ENCODE data around the gene SVOPL.
A peak's percentile ranks its signal among the peaks of the same experiment; 100 is the strongest.

Gene SVOPL

DNA sequence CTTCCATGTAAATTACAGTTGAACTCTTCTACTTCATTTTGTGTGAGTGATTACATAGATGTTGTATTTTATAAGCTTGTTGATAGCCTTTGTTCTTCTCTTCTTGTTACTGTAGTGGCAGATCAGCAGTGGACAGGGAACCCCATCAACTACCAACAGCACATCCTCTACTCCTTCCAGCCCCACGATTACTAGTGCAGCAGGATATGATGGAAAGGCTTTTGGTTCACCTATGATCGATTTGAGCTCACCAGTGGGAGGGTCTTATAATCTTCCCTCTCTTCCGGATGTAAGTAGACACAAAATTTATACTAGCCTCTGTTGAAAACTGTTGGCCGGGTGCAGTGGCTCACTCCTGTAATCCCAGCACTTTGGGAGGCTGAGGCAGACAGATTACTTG, 130.4 kb downstream of the SVOPL start:
- no CpG with 5 or more reads among the region's 4 CpGs for WGBS (ENCODE audit: extremely low coverage, insufficient coverage, insufficient read length)
- no peak overlapping the region for H4K12ac ChIP-seq (ENCODE audit: low read depth, low read length)

DNA sequence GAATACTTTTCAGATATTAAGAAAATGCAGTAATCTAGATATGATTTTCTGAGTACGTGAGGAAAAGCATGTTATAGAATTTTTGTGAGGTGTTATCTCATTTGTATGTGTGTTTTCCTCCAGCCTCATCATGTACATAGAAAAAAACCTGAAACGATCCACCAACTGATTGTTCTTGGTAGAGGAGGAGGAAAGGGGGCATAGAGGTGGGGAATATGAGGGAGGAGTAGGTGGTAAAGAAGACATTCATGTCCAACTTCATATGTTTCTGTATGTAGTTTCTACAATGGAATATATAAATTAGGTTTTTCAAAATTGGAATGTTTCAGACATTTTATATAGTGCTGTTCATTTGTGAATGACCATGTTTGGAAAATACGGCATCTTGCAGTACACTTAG, 131.7 kb downstream of the SVOPL start:
- H3K36me3 ChIP-seq (ENCODE audit: control insufficient read depth in 1 of 2, insufficient read depth in 2 of 2, low read length in 2 of 2) = peaks cover 36 to 43% of the 10 kb centered on the region in 2 experiments
- no peaks in the 10 kb centered on the region for H3K79me1 ChIP-seq (ENCODE audit: low read length)
- no peaks in the 10 kb centered on the region for H3K79me2 ChIP-seq (ENCODE audit: control insufficient read depth, insufficient read depth, low read length, poor library complexity)
- no peak overlapping the region for H4K8ac ChIP-seq (ENCODE audit: low read depth, low read length)
- no peak overlapping the region for H2BK5ac ChIP-seq (ENCODE audit: low read depth, low read length, poor library complexity)
- H3K23ac ChIP-seq (ENCODE audit: low read length) = no peak overlapping the region
- no peaks in the 10 kb centered on the region for H3K27me3 ChIP-seq (ENCODE audit: insufficient read depth, low read length)
- no peak overlapping the region for H2BK12ac ChIP-seq (ENCODE audit: low read length)
- H3K4me2 ChIP-seq (ENCODE audit: low read length) = no peak overlapping the region
- no peak for DNase-seq
- no peak overlapping the region for H2AFZ ChIP-seq (ENCODE audit: insufficient read depth, low read length, poor library complexity)
- H3K4ac ChIP-seq (ENCODE audit: low read depth, low read length) = no peak overlapping the region
- H3K9me3 ChIP-seq (ENCODE audit: insufficient read depth, low read depth, low read length) = peaks cover 7% of the 10 kb centered on the region
- no peak overlapping the region for H4K91ac ChIP-seq (ENCODE audit: low read depth, low read length)
- no peak overlapping the region for H3K4me3 ChIP-seq (ENCODE audit: low read depth, low read length)
- H3K4me1 ChIP-seq (ENCODE audit: control insufficient read depth in 1 of 2, insufficient read depth in 2 of 2, low read length in 2 of 2) = peaks cover under 1 to 1% of the 10 kb centered on the region in 2 experiments
- H3K14ac ChIP-seq (ENCODE audit: low read length) = no peak overlapping the region
- no CpG with 5 or more reads among the region's 3 CpGs for WGBS (ENCODE audit: extremely low coverage, insufficient coverage, insufficient read length)
- H4K12ac ChIP-seq (ENCODE audit: low read depth, low read length) = no peak overlapping the region
- H3K18ac ChIP-seq (ENCODE audit: low read length) = no peak overlapping the region
- no peak overlapping the region for H3K9ac ChIP-seq (ENCODE audit: low read length)
- H3K27ac ChIP-seq (ENCODE audit: low read depth, low read length) = no peak overlapping the region
- H2AK5ac ChIP-seq (ENCODE audit: low read length) = no peak overlapping the region
- H2BK120ac ChIP-seq (ENCODE audit: insufficient read depth, low read length, poor library complexity) = no peak overlapping the region

More for the DNA sequence above, 130.4 kb downstream of the SVOPL start:
- Histone ChIP-seq H3K9me3 (ENCODE audit: insufficient read depth, low read depth, low read length) (no peaks in the 10 kb centered on the region), H2BK5ac (ENCODE audit: low read depth, low read length, poor library complexity) (no peak overlapping the region), H3K4me2 (ENCODE audit: low read length) (no peak overlapping the region), H3K4me3 (ENCODE audit: low read depth, low read length) (no peak overlapping the region), H2BK120ac (ENCODE audit: insufficient read depth, low read length, poor library complexity) (no peak overlapping the region), H3K36me3 (ENCODE audit: control insufficient read depth in 1 of 2, insufficient read depth in 2 of 2, low read length in 2 of 2) (peaks cover 27 to 32% of the 10 kb centered on the region in 2 experiments), H3K79me1 (ENCODE audit: low read length) (no peaks in the 10 kb centered on the region), H3K9ac (ENCODE audit: low read length) (no peak overlapping the region), H3K4me1 (ENCODE audit: control insufficient read depth in 1 of 2, insufficient read depth in 2 of 2, low read length in 2 of 2) (no peaks in the 10 kb centered on the region), H4K8ac (ENCODE audit: low read depth, low read length) (no peak overlapping the region), H2BK12ac (ENCODE audit: low read length) (no peak overlapping the region), H3K14ac (ENCODE audit: low read length) (no peak overlapping the region), H3K23ac (ENCODE audit: low read length) (no peak overlapping the region), H4K91ac (ENCODE audit: low read depth, low read length) (no peak overlapping the region), H2AK5ac (ENCODE audit: low read length) (no peak overlapping the region), H3K79me2 (ENCODE audit: control insufficient read depth, insufficient read depth, low read length, poor library complexity) (no peaks in the 10 kb centered on the region), H3K27me3 (ENCODE audit: insufficient read depth, low read length) (no peaks in the 10 kb centered on the region), H3K18ac (ENCODE audit: low read length) (no peak overlapping the region), H3K27ac (ENCODE audit: low read depth, low read length) (no peak overlapping the region), H3K4ac (ENCODE audit: low read depth, low read length) (no peak overlapping the region), H2AFZ (ENCODE audit: insufficient read depth, low read length, poor library complexity) (no peak overlapping the region)
- DNase-seq = no peak

DNA sequence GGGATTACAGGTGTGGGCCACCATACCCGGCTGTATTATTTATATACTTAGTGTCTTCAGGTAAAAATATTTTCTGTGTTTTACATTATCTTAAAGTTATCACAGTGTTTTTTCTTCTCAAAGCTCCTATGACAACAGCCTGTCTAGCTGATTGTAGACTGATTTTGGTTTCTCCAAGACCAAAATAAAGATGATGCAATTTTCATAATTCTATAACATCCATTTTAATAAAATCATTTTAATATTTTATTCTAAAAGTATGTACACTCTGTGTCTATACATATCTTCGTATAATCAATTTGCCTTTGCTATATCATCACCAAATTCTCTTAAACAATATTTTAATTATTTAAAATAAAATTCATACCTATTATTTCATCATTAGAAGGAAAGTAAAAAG, 132.5 kb downstream of the SVOPL start:
- Histone ChIP-seq H3K18ac (ENCODE audit: low read length) (no peak overlapping the region), H3K79me1 (ENCODE audit: low read length) (peaks cover 4% of the 10 kb centered on the region), H3K79me2 (ENCODE audit: control insufficient read depth, insufficient read depth, low read length, poor library complexity) (no peaks in the 10 kb centered on the region), H3K4me1 (ENCODE audit: control insufficient read depth in 1 of 2, insufficient read depth in 2 of 2, low read length in 2 of 2) (peaks cover 7 to 9% of the 10 kb centered on the region in 2 experiments), H2BK12ac (ENCODE audit: low read length) (no peak overlapping the region), H2BK120ac (ENCODE audit: insufficient read depth, low read length, poor library complexity) (no peak overlapping the region), H3K27ac (ENCODE audit: low read depth, low read length) (no peak overlapping the region), H3K9me3 (ENCODE audit: insufficient read depth, low read depth, low read length) (peaks cover 10% of the 10 kb centered on the region), H3K23ac (ENCODE audit: low read length) (no peak overlapping the region), H4K12ac (ENCODE audit: low read depth, low read length) (no peak overlapping the region), H3K36me3 (ENCODE audit: control insufficient read depth in 1 of 2, insufficient read depth in 2 of 2, low read length in 2 of 2) (peaks cover 39 to 48% of the 10 kb centered on the region in 2 experiments), H3K14ac (ENCODE audit: low read length) (no peak overlapping the region), H2AK5ac (ENCODE audit: low read length) (no peak overlapping the region), H3K4me2 (ENCODE audit: low read length) (no peak overlapping the region), H2BK5ac (ENCODE audit: low read depth, low read length, poor library complexity) (no peak overlapping the region), H2AFZ (ENCODE audit: insufficient read depth, low read length, poor library complexity) (no peak overlapping the region), H3K27me3 (ENCODE audit: insufficient read depth, low read length) (no peaks in the 10 kb centered on the region), H3K4ac (ENCODE audit: low read depth, low read length) (no peak overlapping the region), H4K8ac (ENCODE audit: low read depth, low read length) (no peak overlapping the region), H3K9ac (ENCODE audit: low read length) (no peak overlapping the region), H3K4me3 (ENCODE audit: low read depth, low read length) (no peak overlapping the region), H4K91ac (ENCODE audit: low read depth, low read length) (no peak overlapping the region)
- DNase-seq = no peak
- WGBS (ENCODE audit: extremely low coverage, insufficient coverage, insufficient read length) = no CpG with 5 or more reads among the region's 2 CpGs

DNA sequence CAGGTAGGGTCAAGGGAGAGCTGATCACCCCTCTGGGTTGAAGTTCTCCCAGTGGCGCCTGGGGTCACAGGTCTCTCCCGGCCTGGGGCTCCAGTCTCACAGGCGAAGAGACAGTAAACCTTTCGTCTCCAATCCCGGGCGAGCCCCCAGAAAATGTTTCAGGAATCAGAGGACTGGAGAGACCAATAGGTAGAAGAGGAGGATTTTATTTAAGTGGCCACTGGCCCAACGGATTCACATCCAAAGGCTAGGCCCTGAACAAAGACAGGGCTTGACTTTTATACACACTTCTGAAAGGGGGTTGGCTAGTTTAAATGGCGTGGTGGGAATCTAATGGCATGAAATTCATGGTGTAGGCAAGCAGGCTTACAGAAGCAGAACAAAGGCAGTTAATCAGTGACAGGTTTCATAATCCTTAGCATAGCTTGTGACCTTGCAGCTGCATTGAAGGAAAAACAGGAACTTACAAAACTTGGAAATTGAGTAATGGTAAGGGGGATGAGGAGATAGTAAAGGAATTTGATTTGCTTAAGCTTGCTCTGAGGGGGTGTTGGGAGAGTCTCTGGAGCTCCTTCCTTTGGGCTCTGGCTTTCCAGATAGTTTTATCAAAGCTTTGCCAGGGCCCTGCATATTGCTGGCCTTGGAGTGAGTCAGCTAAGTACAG, 135.6 kb downstream of the SVOPL start:
- H3K4me2 ChIP-seq (ENCODE audit: low read length) = no peak overlapping the region
- no peak overlapping the region for H3K4ac ChIP-seq (ENCODE audit: low read depth, low read length)
- H3K4me3 ChIP-seq (ENCODE audit: low read depth, low read length) = no peak overlapping the region
- H4K8ac ChIP-seq (ENCODE audit: low read depth, low read length) = no peak overlapping the region
- no peaks in the 10 kb centered on the region for H3K79me2 ChIP-seq (ENCODE audit: control insufficient read depth, insufficient read depth, low read length, poor library complexity)
- peak overlapping the region; percentile 23 for H3K18ac ChIP-seq (ENCODE audit: low read length)
- no peak overlapping the region for H2BK120ac ChIP-seq (ENCODE audit: insufficient read depth, low read length, poor library complexity)
- H2BK5ac ChIP-seq (ENCODE audit: low read depth, low read length, poor library complexity) = no peak overlapping the region
- no peak overlapping the region for H3K14ac ChIP-seq (ENCODE audit: low read length)
- peaks cover 4% of the 10 kb centered on the region for H3K79me1 ChIP-seq (ENCODE audit: low read length)
- H3K4me1 ChIP-seq (ENCODE audit: control insufficient read depth in 1 of 2, insufficient read depth in 2 of 2, low read length in 2 of 2) = peaks cover 13 to 16% of the 10 kb centered on the region in 2 experiments
- DNase-seq = peak; percentile 7 to 19
- no peak overlapping the region for H4K91ac ChIP-seq (ENCODE audit: low read depth, low read length)
- H3K27me3 ChIP-seq (ENCODE audit: insufficient read depth, low read length) = no peaks in the 10 kb centered on the region
- peaks cover 17% of the 10 kb centered on the region for H3K9me3 ChIP-seq (ENCODE audit: insufficient read depth, low read depth, low read length)
- H2AFZ ChIP-seq (ENCODE audit: insufficient read depth, low read length, poor library complexity) = no peak overlapping the region
- H3K9ac ChIP-seq (ENCODE audit: low read length) = no peak overlapping the region
- no peak overlapping the region for H3K27ac ChIP-seq (ENCODE audit: low read depth, low read length)
- no peak overlapping the region for H2BK12ac ChIP-seq (ENCODE audit: low read length)
- no peak overlapping the region for H4K12ac ChIP-seq (ENCODE audit: low read depth, low read length)
- peaks cover 51 to 66% of the 10 kb centered on the region in 2 experiments for H3K36me3 ChIP-seq (ENCODE audit: control insufficient read depth in 1 of 2, insufficient read depth in 2 of 2, low read length in 2 of 2)
- WGBS (ENCODE audit: extremely low coverage, insufficient coverage, insufficient read length) = no CpG with 5 or more reads among the region's 8 CpGs
- no peak overlapping the region for H3K23ac ChIP-seq (ENCODE audit: low read length)
- H2AK5ac ChIP-seq (ENCODE audit: low read length) = no peak overlapping the region

Data from trophoblast cell (in vitro differentiated cells and primary cell).